ENCODE data around the gene FMN2. TPM values are rescaled to one million over a fixed set of nuclear protein-coding genes. Genes with fewer than 3 reads are reported as not detected.
A peak's percentile ranks its signal among the peaks of the same experiment; 100 is the strongest.
"Not testable (repeated sequence)": the region's sequence is repeated elsewhere in the genome, so short reads cannot be mapped to it uniquely, and the experiment has no call there.

FMN2 gene
- total and polyA plus RNA-seq, 4 donors, result 17.1 to 78.7 (median 46.5) TPM

DNA sequence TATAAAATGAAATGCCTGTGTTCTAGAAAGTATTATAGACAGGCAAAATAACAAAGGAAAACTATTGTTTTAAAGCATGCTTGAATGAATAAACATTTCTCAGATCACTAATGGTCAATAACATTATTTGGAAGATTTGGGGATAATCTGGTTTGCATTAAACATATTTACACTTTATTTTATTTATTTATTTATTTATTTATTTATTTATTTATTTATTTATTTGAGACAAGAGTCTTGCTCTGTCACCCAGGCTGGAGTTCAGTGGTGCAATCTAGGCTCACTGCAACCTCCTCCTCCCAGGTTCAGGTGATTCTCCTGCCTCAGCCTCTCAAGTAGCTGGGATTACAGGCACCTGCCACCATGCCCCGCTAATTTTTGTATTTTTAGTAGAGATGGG is 236.7 kb downstream of the FMN2 start:
- H3K4me3 ChIP-seq (ENCODE audit: low read depth, low read length); DNase-seq (ENCODE audit: low read depth in 4 of 6, low spot score in 6 of 6); H3K36me3 ChIP-seq (ENCODE audit: control insufficient read depth, insufficient read depth, low read length); H3K27ac ChIP-seq (ENCODE audit: low read depth, low read length); H3K27me3 ChIP-seq (ENCODE audit: control insufficient read depth, insufficient read depth, low read length); H3K4me1 ChIP-seq (ENCODE audit: control insufficient read depth, insufficient read depth, low read length); H3K9me3 ChIP-seq (ENCODE audit: control insufficient read depth, insufficient read depth, low read length): not testable (repeated sequence)
- no CpG with 5 or more reads among the region's 1 CpG for WGBS (ENCODE audit: insufficient coverage)

DNA sequence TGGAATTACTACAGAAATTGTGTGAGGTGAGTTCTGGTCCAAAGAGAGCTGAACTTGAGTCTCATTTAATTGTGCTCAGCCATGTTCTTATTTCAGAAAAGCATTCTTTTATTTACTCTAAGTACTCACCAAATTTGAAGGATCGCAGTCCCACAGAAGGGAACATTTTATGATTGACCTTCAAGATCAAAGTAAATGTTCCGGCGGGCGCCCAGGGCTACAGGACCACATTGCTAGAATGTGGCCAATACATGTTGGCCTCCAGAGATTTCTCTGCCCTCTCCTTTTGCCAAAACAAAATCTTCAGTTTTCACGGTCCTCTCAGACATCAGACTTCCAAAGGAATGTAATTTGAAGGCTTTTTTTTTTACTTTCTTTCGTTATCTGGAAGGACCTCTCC is 237.8 kb downstream of the FMN2 start:
- Histone ChIP-seq H3K27me3 (ENCODE audit: control insufficient read depth, insufficient read depth, low read length) (no peaks in the 10 kb centered on the region), H3K4me3 (ENCODE audit: low read depth, low read length) (no peak overlapping the region), H3K36me3 (ENCODE audit: control insufficient read depth, insufficient read depth, low read length) (no peaks in the 10 kb centered on the region), H3K4me1 (ENCODE audit: control insufficient read depth, insufficient read depth, low read length) (no peaks in the 10 kb centered on the region), H3K27ac (ENCODE audit: low read depth, low read length) (no peak overlapping the region), H3K9me3 (ENCODE audit: control insufficient read depth, insufficient read depth, low read length) (no peaks in the 10 kb centered on the region)
- WGBS (ENCODE audit: insufficient coverage), result 94% methylated on average over 3 of the region's 6 CpGs
- no peak for DNase-seq (ENCODE audit: low read depth in 4 of 6, low spot score in 6 of 6)

GRCh38 chr1:240332672-240333071 is 241.0 kb downstream of the FMN2 start:
- no peaks in the 10 kb centered on the region for H3K4me1 ChIP-seq (ENCODE audit: control insufficient read depth, insufficient read depth, low read length)
- H3K27ac ChIP-seq (ENCODE audit: low read depth, low read length), result no peak overlapping the region
- WGBS (ENCODE audit: insufficient coverage), result no CpG with 5 or more reads among the region's 3 CpGs
- H3K36me3 ChIP-seq (ENCODE audit: control insufficient read depth, insufficient read depth, low read length), result no peaks in the 10 kb centered on the region
- DNase-seq (ENCODE audit: low read depth in 4 of 6, low spot score in 6 of 6), result peak in 1 of 6 donors; percentile 62
- no peaks in the 10 kb centered on the region for H3K9me3 ChIP-seq (ENCODE audit: control insufficient read depth, insufficient read depth, low read length)
- H3K27me3 ChIP-seq (ENCODE audit: control insufficient read depth, insufficient read depth, low read length), result no peaks in the 10 kb centered on the region
- H3K4me3 ChIP-seq (ENCODE audit: low read depth, low read length), result no peak overlapping the region

DNA sequence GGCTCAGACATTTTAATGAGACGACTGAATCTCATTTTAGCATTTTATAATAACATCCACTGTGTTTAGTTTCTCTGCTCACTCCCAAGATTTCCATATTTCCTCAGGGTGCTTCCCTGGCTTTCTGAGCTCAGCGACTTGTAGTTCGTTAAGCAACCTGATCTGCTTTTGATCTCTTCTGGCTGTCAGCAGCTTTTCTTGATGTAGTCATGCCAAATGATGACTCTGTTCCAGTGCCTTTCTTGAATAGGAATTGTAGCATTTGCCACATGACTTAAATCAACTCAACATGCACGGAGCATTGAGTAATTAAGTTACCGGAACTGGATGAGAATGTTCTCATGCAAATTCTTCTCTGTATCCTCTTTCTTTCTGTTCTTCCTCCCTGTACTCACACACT is 246.1 kb downstream of the FMN2 start:
- H3K4me3 ChIP-seq (ENCODE audit: low read depth, low read length), result no peak overlapping the region
- H3K27ac ChIP-seq (ENCODE audit: low read depth, low read length), result no peak overlapping the region
- H3K36me3 ChIP-seq (ENCODE audit: control insufficient read depth, insufficient read depth, low read length), result no peaks in the 10 kb centered on the region
- no peaks in the 10 kb centered on the region for H3K9me3 ChIP-seq (ENCODE audit: control insufficient read depth, insufficient read depth, low read length)
- peak in 3 of 6 donors; percentile 19 to 85 (median 76) for DNase-seq (ENCODE audit: low read depth in 4 of 6, low spot score in 6 of 6)
- WGBS (ENCODE audit: insufficient coverage), result 30% methylated on average over 3 of the region's 5 CpGs
- H3K4me1 ChIP-seq (ENCODE audit: control insufficient read depth, insufficient read depth, low read length), result no peaks in the 10 kb centered on the region
- no peaks in the 10 kb centered on the region for H3K27me3 ChIP-seq (ENCODE audit: control insufficient read depth, insufficient read depth, low read length)

DNA sequence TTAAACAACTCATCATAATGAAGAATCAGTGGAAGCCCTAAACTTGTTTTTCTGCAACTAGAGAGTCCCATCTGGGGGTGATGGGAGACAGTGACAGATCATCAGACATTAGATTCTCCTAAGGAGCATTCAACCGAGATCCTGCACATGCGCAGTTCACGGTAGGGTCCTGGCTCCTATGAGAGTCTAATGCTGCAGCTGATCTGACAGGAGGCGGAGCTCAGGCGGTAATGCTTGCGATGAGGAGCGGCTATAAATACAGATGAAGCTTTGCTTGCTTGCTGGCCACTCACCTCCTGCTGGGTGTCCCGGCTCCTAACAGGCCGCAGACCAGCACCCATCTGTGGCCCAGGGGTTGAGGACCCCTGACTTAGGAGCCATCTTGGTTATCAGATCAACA is 247.2 kb downstream of the FMN2 start:
- Histone ChIP-seq H3K4me1 (ENCODE audit: control insufficient read depth, insufficient read depth, low read length) (no peaks in the 10 kb centered on the region), H3K9me3 (ENCODE audit: control insufficient read depth, insufficient read depth, low read length) (no peaks in the 10 kb centered on the region), H3K27me3 (ENCODE audit: control insufficient read depth, insufficient read depth, low read length) (no peaks in the 10 kb centered on the region), H3K36me3 (ENCODE audit: control insufficient read depth, insufficient read depth, low read length) (no peaks in the 10 kb centered on the region), H3K4me3 (ENCODE audit: low read depth, low read length) (no peak overlapping the region), H3K27ac (ENCODE audit: low read depth, low read length) (no peak overlapping the region)
- DNase-seq (ENCODE audit: low read depth in 4 of 6, low spot score in 6 of 6), result no peak
- WGBS (ENCODE audit: insufficient coverage), result 93% methylated on average over 8 of the region's 9 CpGs

DNA sequence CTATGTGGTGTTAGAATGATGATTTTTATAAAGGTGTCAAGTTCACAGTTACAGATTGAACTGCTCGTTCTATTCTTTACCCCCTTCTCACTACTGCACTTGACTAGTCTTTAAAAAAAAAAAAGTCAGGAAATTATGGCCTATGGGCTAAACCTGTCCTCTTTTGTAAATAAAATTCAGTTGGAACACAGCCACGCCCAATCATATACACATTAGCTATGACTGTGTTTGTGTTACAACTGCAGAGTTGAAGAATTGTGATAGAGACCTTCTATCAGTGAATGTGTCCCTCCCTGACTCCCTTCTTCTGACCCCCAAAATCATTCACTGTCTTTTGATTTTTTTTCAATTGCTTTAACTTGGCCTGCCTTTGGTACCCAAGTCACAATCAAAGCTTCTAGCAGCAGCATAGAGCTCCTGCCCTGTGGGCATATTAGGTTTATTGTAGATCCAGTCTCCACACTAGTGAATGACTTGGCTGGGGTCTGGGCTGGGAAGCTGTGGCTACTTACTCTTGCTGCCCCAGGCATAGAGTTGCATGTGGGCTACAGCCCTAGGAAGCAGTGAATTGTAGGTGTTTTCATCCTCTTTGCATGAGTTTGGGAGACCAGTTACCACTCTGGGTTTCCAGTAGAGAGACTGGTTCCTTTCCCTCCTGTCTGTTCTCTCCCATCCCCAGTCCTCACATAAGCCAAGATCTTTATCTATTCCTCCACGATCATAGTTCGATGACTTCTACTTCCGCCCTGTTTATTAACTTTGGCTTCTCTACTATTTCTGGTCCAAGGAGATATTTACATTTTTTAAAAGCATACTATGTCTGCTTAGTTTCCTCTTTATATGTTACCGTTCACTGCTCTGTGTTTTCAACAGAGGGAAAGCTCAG is 249.9 kb downstream of the FMN2 start:
- H3K27me3 ChIP-seq (ENCODE audit: control insufficient read depth, insufficient read depth, low read length), result no peaks in the 10 kb centered on the region
- H3K36me3 ChIP-seq (ENCODE audit: control insufficient read depth, insufficient read depth, low read length), result no peaks in the 10 kb centered on the region
- H3K4me1 ChIP-seq (ENCODE audit: control insufficient read depth, insufficient read depth, low read length), result no peaks in the 10 kb centered on the region
- no peak for DNase-seq (ENCODE audit: low read depth in 4 of 6, low spot score in 6 of 6)
- H3K27ac ChIP-seq (ENCODE audit: low read depth, low read length), result no peak overlapping the region
- H3K9me3 ChIP-seq (ENCODE audit: control insufficient read depth, insufficient read depth, low read length), result no peaks in the 10 kb centered on the region
- no peak overlapping the region for H3K4me3 ChIP-seq (ENCODE audit: low read depth, low read length)
- no CpG with 5 or more reads among the region's 6 CpGs for WGBS (ENCODE audit: insufficient coverage)

DNA sequence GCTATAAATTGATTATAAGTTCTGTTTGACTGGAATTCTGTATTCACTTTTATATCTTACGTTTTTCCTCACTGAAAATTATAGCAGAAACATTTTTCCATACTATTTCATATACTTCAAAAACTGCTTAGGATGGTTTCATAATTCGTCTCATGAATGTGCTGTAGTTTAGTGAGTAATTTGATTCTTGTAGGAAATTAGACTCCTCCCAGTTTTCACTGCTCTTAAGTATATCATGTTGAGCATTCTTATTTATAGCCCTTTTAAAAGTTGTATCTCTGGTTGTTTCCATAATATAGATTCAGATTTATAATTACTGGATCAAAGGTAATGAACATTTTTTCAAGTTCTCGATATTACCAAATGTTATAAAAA is 250.6 kb downstream of the FMN2 start:
- H3K4me1 ChIP-seq (ENCODE audit: control insufficient read depth, insufficient read depth, low read length), result no peaks in the 10 kb centered on the region
- DNase-seq (ENCODE audit: low read depth in 4 of 6, low spot score in 6 of 6), result no peak
- WGBS (ENCODE audit: insufficient coverage), result no CpG with 5 or more reads among the region's 3 CpGs
- H3K9me3 ChIP-seq (ENCODE audit: control insufficient read depth, insufficient read depth, low read length), result no peaks in the 10 kb centered on the region
- H3K27me3 ChIP-seq (ENCODE audit: control insufficient read depth, insufficient read depth, low read length), result no peaks in the 10 kb centered on the region
- no peaks in the 10 kb centered on the region for H3K36me3 ChIP-seq (ENCODE audit: control insufficient read depth, insufficient read depth, low read length)
- no peak overlapping the region for H3K27ac ChIP-seq (ENCODE audit: low read depth, low read length)
- H3K4me3 ChIP-seq (ENCODE audit: low read depth, low read length), result no peak overlapping the region

DNA sequence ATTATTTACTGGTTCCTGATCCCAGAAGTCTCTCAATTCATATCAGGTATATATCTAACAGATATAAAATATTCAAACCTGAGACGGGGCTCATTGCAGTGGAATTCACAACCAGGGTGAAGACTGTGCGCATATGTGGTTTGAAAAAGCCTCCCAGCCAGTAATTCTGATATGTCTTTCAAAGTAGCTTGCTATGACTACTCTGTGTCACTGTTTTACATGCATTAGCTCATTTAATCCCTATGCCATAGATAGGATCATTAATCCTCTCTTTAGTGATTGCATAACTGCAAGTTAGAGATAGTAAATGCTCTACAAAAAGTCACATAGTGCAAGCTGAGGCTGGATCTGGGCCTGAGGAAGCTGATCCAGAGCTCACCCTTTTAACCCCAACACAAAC is 251.4 kb downstream of the FMN2 start:
- no peak overlapping the region for H3K4me3 ChIP-seq (ENCODE audit: low read depth, low read length)
- no peaks in the 10 kb centered on the region for H3K27me3 ChIP-seq (ENCODE audit: control insufficient read depth, insufficient read depth, low read length)
- H3K4me1 ChIP-seq (ENCODE audit: control insufficient read depth, insufficient read depth, low read length), result no peaks in the 10 kb centered on the region
- H3K36me3 ChIP-seq (ENCODE audit: control insufficient read depth, insufficient read depth, low read length), result no peaks in the 10 kb centered on the region
- DNase-seq (ENCODE audit: low read depth in 4 of 6, low spot score in 6 of 6), result no peak
- WGBS (ENCODE audit: insufficient coverage), result no CpG with 5 or more reads among the region's 2 CpGs
- no peak overlapping the region for H3K27ac ChIP-seq (ENCODE audit: low read depth, low read length)
- no peaks in the 10 kb centered on the region for H3K9me3 ChIP-seq (ENCODE audit: control insufficient read depth, insufficient read depth, low read length)

DNA sequence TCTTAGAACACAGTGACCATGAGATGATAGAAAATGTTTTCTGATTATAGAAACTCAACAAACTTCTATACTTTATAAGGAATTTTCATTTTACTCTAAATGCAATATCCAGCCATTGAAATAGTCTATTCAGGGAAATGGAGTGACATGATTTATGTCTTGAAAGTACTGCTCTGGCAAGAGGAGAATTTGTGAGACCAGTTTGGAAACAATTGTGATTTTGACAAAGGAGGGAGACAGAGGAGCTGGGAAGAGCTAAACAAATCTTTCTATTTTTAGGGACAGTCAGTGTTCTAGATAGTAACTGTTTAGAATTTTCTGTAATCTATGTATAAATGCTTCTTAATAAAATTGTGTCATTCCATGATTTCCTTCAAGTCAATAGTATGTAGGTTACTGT is 252.3 kb downstream of the FMN2 start:
- no peaks in the 10 kb centered on the region for H3K9me3 ChIP-seq (ENCODE audit: control insufficient read depth, insufficient read depth, low read length)
- H3K27ac ChIP-seq (ENCODE audit: low read depth, low read length), result no peak overlapping the region
- H3K4me3 ChIP-seq (ENCODE audit: low read depth, low read length), result no peak overlapping the region
- no peaks in the 10 kb centered on the region for H3K27me3 ChIP-seq (ENCODE audit: control insufficient read depth, insufficient read depth, low read length)
- no peaks in the 10 kb centered on the region for H3K4me1 ChIP-seq (ENCODE audit: control insufficient read depth, insufficient read depth, low read length)
- DNase-seq (ENCODE audit: low read depth in 4 of 6, low spot score in 6 of 6), result no peak
- H3K36me3 ChIP-seq (ENCODE audit: control insufficient read depth, insufficient read depth, low read length), result no peaks in the 10 kb centered on the region

DNA sequence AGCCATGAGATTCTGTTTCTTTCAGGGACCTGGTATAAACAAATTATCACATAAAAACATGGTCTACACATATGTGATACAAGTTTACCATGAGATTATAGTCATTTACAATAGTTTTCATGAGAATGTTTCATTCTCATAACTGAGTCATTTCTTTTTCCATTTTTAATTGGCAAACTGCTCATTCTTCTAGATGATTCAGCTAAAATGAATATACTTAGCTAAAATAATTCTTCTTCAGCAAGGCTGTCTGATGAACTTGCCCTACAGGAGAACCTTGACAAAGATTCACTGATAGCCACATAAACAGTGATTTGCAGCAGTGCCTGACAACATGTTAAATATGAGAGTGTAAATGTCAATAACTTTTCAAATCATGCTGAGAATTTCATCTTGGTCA is 253.2 kb downstream of the FMN2 start:
- DNase-seq (ENCODE audit: low read depth in 4 of 6, low spot score in 6 of 6), result no peak
- no peaks in the 10 kb centered on the region for H3K36me3 ChIP-seq (ENCODE audit: control insufficient read depth, insufficient read depth, low read length)

More for the DNA sequence above, 253.2 kb downstream of the FMN2 start:
- no peak overlapping the region for H3K4me3 ChIP-seq (ENCODE audit: low read depth, low read length)
- H3K9me3 ChIP-seq (ENCODE audit: control insufficient read depth, insufficient read depth, low read length), result no peaks in the 10 kb centered on the region
- no peak overlapping the region for H3K27ac ChIP-seq (ENCODE audit: low read depth, low read length)
- H3K4me1 ChIP-seq (ENCODE audit: control insufficient read depth, insufficient read depth, low read length), result no peaks in the 10 kb centered on the region
- H3K27me3 ChIP-seq (ENCODE audit: control insufficient read depth, insufficient read depth, low read length), result no peaks in the 10 kb centered on the region

Data from spinal cord (tissue), 10 donors.